ENCODE measurements around the gene DCDC1. TPM values are rescaled to one million over a fixed set of nuclear protein-coding genes. Genes with fewer than 3 reads are reported as not detected.
"Not testable (repeated sequence)": the region's sequence is repeated elsewhere in the genome, so short reads cannot be mapped to it uniquely, and the experiment has no call there.

DCDC1 gene
- total RNA-seq, 4 donors from 2014 or later = 0.05 to 0.81 (median 0.42) TPM; not detected in 1

- no peak for DNase-seq (ENCODE audit: low spot score in 2 of 2)
- no peak for TF ChIP-seq POLR2A (IDR thresholded peaks at IDR 0.05)
- TF ChIP-seq, protein P1, sequence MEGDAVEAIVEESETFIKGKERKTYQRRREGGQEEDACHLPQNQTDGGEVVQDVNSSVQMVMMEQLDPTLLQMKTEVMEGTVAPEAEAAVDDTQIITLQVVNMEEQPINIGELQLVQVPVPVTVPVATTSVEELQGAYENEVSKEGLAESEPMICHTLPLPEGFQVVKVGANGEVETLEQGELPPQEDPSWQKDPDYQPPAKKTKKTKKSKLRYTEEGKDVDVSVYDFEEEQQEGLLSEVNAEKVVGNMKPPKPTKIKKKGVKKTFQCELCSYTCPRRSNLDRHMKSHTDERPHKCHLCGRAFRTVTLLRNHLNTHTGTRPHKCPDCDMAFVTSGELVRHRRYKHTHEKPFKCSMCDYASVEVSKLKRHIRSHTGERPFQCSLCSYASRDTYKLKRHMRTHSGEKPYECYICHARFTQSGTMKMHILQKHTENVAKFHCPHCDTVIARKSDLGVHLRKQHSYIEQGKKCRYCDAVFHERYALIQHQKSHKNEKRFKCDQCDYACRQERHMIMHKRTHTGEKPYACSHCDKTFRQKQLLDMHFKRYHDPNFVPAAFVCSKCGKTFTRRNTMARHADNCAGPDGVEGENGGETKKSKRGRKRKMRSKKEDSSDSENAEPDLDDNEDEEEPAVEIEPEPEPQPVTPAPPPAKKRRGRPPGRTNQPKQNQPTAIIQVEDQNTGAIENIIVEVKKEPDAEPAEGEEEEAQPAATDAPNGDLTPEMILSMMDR (IDR thresholded peaks at IDR 0.05) = no peak
- H3K4me3 ChIP-seq (ENCODE audit: low read depth, poor library complexity, severe bottlenecking) = no peak overlapping the region
- intact Hi-C loops (cut with DNase I; ENCODE audit: low total_unique reads) = no loop called here
These were observed 402.0 kb downstream of the DCDC1 start for GRCh38 chr11:30967579-30967978.

- no peak for TF ChIP-seq POLR2A (IDR thresholded peaks at IDR 0.05)
- TF ChIP-seq, protein P1 (IDR thresholded peaks at IDR 0.05) = no peak
- no peak for DNase-seq (ENCODE audit: low spot score in 2 of 2)
- 3 to 6% methylated on average over 2 of the region's 2 CpGs for WGBS, 2 donors
- intact Hi-C loops (cut with DNase I; ENCODE audit: low total_unique reads) = no loop called here
- no peak overlapping the region for H3K4me3 ChIP-seq (ENCODE audit: low read depth, poor library complexity, severe bottlenecking)
These were observed 409.0 kb downstream of the DCDC1 start for GRCh38 chr11:30960387-30960992.

DNA sequence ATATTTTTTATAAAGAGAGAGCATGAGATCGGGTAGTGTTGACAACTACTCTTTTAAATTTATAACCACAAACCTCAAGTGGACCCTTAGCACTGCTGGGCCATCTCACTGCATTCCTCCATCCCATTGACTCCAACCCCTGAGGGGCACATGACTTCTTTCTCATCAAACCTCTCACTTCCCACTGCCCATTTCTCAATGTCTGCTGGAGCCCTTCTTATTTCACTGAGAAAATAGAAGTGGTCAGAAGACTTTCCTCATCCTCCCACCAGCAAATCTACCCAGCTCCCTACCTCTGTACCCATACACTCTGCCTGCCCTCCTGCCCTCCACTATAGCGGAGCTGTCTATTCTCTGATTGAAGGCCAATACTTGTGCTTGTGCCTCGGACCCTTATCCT lies 412.8 kb downstream of the DCDC1 start:
- no peak overlapping the region for H3K4me3 ChIP-seq (ENCODE audit: low read depth, poor library complexity, severe bottlenecking)
- TF ChIP-seq, protein P1 (IDR thresholded peaks at IDR 0.05) = no peak
- no peak for TF ChIP-seq POLR2A (IDR thresholded peaks at IDR 0.05)
- intact Hi-C loops (cut with DNase I; ENCODE audit: low total_unique reads) = no loop called here
- no peak for DNase-seq (ENCODE audit: low spot score in 2 of 2)
- WGBS, 2 donors = 73 to 78% methylated on average over 3 of the region's 3 CpGs

GRCh38 chr11:30949838-30950237 lies 419.7 kb downstream of the DCDC1 start:
- intact Hi-C loops (cut with DNase I; ENCODE audit: low total_unique reads) = no loop called here
- 86 to 93% methylated on average over 3 of the region's 3 CpGs for WGBS, 2 donors
- TF ChIP-seq, protein P1 (IDR thresholded peaks at IDR 0.05) = no peak
- TF ChIP-seq POLR2A (IDR thresholded peaks at IDR 0.05) = no peak
- DNase-seq (ENCODE audit: low spot score in 2 of 2) = no peak
- H3K4me3 ChIP-seq (ENCODE audit: low read depth, poor library complexity, severe bottlenecking) = no peak overlapping the region

DNA sequence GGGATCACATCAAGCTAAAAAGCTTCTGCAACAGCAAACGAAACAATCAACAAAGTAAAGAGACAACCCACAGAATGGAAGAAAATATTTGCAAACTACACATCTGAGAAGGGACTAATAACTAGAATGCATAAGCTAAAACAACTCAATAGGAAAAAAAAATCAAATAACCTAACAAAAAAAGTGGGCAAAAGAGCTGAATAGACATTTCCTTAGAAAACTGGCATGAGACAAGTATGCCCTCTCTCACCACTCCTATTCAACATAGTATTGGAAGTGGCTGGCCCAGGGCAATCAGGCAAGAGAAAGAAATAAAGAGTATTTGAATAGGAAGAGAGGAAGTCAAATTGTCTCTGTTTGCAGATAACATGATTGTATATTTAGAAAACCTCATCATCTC lies 421.8 kb downstream of the DCDC1 start:
- WGBS, 2 donors = 69 to 91% methylated on average over 1 of the region's 1 CpG
- intact Hi-C loops (cut with DNase I; ENCODE audit: low total_unique reads); DNase-seq (ENCODE audit: low spot score in 2 of 2): not testable (repeated sequence)

GRCh38 chr11:30938810-30939209 lies 430.7 kb downstream of the DCDC1 start:
- intact Hi-C loops (cut with DNase I; ENCODE audit: low total_unique reads) = no loop called here
- no peak overlapping the region for H3K4me3 ChIP-seq (ENCODE audit: low read depth, poor library complexity, severe bottlenecking)
- no peak for DNase-seq (ENCODE audit: low spot score in 2 of 2)
- 70 to 73% methylated on average over 6 of the region's 6 CpGs for WGBS, 2 donors
- TF ChIP-seq POLR2A (IDR thresholded peaks at IDR 0.05) = no peak
- TF ChIP-seq, protein P1 (IDR thresholded peaks at IDR 0.05) = no peak

More for the DNA sequence above, 421.8 kb downstream of the DCDC1 start:
- H3K4me3 ChIP-seq (ENCODE audit: low read depth, poor library complexity, severe bottlenecking) = not testable (repeated sequence)

Data from lower leg skin (tissue), 4 donors.